VCaP (cell line): ENCODE measurements around the gene SFT2D1.
"Not testable (repeated sequence)": the region's sequence is repeated elsewhere in the genome, so short reads cannot be mapped to it uniquely, and the experiment has no call there.

ENCODE experiments used
- H3K27ac ChIP-seq: fragments of 450-650 bp; 2 replicates; pipeline ENCODE4 v1.5.1; 2017
- TF ChIP-seq, protein P1 (sequence below): fragments of 450-650 bp; conservative IDR thresholded peaks from 2 replicates; pipeline ENCODE4 v1.5.1; 2017; ENCODE audit warnings: mild to moderate bottlenecking, moderate library complexity

Gene SFT2D1

DNA sequence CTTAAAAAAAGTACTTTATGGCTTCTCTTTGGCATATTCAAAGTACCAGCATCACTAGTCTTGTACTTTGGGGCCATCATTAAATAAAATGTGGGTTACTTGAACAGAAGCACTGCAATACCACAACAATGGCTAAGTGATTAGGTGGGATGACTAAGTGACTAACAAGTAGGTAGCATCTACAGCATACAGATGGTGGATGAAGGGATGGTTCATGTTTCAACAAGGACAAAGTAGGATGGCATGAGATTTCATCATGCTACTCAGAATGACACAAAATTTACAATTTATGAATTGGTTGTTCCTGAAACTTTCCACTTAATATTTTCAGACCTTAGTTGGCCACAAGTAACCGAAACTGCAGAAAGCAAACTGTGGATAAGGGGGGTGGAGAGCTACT is 32.7 kb upstream of the SFT2D1 start:
- no peak overlapping the region for H3K27ac ChIP-seq
- TF ChIP-seq, protein P1, sequence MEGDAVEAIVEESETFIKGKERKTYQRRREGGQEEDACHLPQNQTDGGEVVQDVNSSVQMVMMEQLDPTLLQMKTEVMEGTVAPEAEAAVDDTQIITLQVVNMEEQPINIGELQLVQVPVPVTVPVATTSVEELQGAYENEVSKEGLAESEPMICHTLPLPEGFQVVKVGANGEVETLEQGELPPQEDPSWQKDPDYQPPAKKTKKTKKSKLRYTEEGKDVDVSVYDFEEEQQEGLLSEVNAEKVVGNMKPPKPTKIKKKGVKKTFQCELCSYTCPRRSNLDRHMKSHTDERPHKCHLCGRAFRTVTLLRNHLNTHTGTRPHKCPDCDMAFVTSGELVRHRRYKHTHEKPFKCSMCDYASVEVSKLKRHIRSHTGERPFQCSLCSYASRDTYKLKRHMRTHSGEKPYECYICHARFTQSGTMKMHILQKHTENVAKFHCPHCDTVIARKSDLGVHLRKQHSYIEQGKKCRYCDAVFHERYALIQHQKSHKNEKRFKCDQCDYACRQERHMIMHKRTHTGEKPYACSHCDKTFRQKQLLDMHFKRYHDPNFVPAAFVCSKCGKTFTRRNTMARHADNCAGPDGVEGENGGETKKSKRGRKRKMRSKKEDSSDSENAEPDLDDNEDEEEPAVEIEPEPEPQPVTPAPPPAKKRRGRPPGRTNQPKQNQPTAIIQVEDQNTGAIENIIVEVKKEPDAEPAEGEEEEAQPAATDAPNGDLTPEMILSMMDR = no peak

DNA sequence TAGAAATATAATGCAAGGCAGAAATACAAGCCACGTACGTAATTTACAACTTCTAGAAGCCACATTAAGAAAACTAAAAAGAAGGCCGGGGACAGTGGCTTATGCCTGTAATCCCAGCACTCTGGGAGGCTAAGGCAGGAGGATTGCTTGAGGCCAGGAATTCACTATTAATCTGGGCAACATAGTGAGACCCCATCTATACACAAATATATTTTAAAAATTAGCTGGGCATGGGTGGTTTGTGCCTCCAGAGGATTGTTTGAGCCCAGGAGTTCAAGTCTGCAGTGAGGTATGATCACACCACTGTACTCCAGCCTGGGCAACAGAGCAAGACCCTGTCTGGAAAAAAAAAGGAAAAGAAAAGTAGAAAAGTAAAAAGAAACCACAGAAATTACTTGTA is 28.1 kb upstream of the SFT2D1 start:
- TF ChIP-seq, protein P1 = no peak
- no peak overlapping the region for H3K27ac ChIP-seq

DNA sequence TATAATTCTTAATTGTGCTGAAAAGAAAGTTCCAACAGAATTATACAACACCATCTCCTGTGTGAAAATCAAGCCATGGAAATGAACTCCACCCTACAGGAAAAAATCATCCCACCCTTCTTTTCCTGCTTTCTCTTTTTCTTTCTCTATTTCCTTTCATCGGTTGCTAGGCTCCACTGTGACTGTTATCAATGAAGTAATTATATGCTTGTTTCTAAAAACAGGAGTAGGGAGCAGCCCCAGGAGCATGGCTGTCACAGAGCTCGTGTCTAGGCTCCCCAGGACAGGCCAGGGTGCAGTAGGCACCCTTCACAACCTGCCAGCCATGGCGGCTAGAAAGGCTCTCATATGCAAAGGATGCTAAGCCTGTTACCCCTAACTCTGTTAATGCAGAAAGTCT is 27.4 kb upstream of the SFT2D1 start:
- H3K27ac ChIP-seq = no peak overlapping the region
- TF ChIP-seq, protein P1 = no peak

DNA sequence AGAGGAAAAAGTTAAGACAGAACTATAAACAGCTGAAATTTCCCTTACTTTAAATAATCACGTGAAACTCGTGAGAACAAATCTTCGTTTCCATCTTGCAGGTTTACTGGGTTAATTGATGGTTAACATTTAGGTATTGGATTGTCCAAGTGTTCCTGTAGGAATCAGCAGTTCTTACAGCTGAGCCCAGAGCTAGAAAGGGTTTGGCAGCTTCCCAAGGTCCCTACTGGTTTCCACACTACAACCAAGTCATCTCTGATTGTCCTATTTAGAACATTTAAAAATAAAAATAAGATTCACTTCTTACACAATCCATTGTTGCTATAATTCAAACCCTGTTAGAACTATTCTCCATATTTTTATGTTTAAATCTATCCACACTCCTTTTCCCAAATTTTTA is 24.6 kb upstream of the SFT2D1 start:
- H3K27ac ChIP-seq = no peak overlapping the region
- TF ChIP-seq, protein P1 = no peak

DNA sequence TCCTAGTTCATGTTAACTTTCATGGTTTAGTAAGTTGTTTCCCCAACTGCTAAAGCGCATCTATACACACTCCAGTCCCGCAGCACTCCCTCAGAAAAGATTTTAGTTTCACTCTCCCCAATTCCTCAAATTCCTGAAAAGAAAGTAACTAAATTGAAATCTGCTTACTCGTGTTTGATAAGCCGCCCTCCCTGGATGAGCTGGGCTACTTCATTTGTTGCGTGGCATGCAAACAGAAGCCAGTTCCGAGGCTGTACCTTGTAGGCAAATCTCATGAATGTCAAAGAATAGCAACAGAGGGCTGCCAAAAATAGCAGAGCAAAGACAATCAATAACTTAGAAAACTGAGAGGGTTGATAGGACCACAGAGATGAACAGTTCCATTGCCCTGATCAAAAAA is 23.5 kb upstream of the SFT2D1 start:
- no peak overlapping the region for H3K27ac ChIP-seq
- TF ChIP-seq, protein P1 = no peak

DNA sequence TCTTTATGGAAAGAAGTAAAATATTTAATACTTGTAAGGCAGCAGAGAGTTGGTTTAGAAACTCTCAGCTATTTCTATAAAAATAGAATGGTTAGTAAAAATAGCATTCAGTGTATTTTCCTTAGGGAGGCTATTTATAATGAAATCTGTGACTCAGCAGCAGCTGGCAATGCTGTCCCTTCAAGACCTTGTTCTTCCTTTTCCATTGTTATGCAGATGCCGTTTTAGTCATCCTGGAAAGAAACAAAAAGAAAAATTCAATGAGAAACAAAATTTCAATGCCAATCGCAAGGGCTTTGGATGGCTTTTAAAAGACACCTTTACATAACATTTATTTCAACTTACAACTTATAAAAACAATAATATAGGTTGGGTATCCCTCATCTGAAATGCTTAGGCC is 22.9 kb upstream of the SFT2D1 start:
- H3K27ac ChIP-seq = no peak overlapping the region
- TF ChIP-seq, protein P1 = no peak

DNA sequence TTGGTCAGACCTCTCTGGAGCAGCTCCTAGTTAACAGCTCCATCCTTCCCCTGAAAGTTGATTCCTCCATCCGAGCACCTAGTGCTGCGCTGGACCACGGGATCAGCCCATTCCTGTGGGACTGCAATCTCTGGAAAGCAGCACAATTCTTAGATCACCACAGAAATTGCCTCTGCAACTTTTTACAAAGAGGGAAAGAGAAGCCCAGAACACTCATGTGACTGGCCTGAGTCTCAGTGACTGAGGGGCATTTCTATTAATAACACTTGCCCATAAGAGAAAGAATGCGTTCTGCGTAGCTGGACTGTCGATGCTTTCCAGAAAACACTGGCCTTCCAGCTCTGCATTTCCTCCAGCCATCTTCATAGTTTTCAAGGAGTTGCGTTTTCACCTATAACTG is 22.1 kb upstream of the SFT2D1 start:
- TF ChIP-seq, protein P1 = no peak
- no peak overlapping the region for H3K27ac ChIP-seq

DNA sequence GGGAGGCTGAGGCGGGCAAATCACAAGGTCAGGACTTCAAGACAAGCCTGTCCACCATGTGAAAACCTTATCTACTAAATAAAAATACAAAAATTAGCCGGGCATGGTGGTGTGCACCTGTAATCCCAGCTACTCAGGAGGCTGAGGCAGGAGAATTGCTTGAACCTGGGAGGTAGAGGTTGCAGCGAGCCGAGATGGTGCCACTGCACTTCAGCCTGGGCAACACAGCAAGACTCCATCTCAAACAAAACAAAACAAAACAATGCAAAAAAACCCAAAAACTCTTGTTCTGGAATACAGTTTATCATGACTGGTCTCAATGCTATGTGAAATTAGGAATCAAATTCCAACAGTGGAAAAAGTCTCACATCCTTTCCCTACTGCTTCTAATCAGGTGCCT is 20.1 kb upstream of the SFT2D1 start:
- H3K27ac ChIP-seq = not testable (repeated sequence)
